HEK293 (cell line): ENCODE measurements around the gene MBOAT7.
A peak's percentile ranks its signal among the peaks of the same experiment; 100 is the strongest.

Experiments
- CTCF ChIA-PET: fragments of 350-600 bp; formaldehyde crosslinking; extraction: SDS; loops from one replicate; lab custom pipeline; 2021; ENCODE audit warnings: antibody characterized with exemption; lab: Yijun Ruan, JAX
- POLR2A ChIA-PET: fragments of 300-600 bp; formaldehyde crosslinking; extraction: SDS; loops from one replicate; lab custom pipeline; 2020; ENCODE audit warnings: antibody characterized with exemption, inconsistent platforms; lab: Yijun Ruan, JAX
- H3K27ac ChIP-seq: fragments of 200-500 bp; sonication (Bioruptor generic); 2 replicates; pipeline ENCODE4 v1.5.1; 2014; ENCODE audit warnings: low read depth, low read length, control low read depth, inconsistent platforms; ENCODE audit errors: extremely low read depth
- H3K36me3 ChIP-seq, 2 experiments: fragments of 200-500 bp in 1 of 2; sonication (Bioruptor generic) in 1 of 2; 1 replicate in 1 of 2; 2 replicates in 1 of 2; pipeline ENCODE4 v1.5.1; 2014 to 2017; ENCODE audit warnings: inconsistent platforms in 2 of 2, low read length in 2 of 2; ENCODE audit not compliant: control insufficient read depth in 2 of 2, insufficient read depth in 1 of 2
- H3K4me1 ChIP-seq: fragments of 200-500 bp; sonication (Bioruptor generic); 2 replicates; pipeline ENCODE4 v1.5.1; 2014; ENCODE audit warnings: mild to moderate bottlenecking, low read length, inconsistent platforms; ENCODE audit not compliant: control insufficient read depth, insufficient read depth
- H3K4me3 ChIP-seq: 2 replicates; pipeline ENCODE4 v1.5.1; 2011; ENCODE audit warnings: low read depth, mild to moderate bottlenecking, control low read depth, low read length, moderate library complexity
- H3K9me3 ChIP-seq: fragments of 200-500 bp; sonication (Bioruptor generic); 2 replicates; pipeline ENCODE4 v1.5.1; 2014; ENCODE audit warnings: low read depth, low read length, inconsistent platforms; ENCODE audit not compliant: control insufficient read depth, insufficient read depth
- HOXC10 ChIP-seq: sonication (generic); formaldehyde crosslinking; IDR thresholded peaks from 2 replicates; pipeline ENCODE4 v1.8.1; 2023; ENCODE audit warnings: mild to moderate bottlenecking, missing genetic modification reagents
- PRDM6 ChIP-seq: fragments of 450-650 bp; formaldehyde crosslinking; IDR thresholded peaks from 2 replicates; pipeline ENCODE4 v1.5.1; 2017; ENCODE audit warnings: missing biosample characterization, missing genetic modification characterization
- TCF7L2 ChIP-seq: IDR thresholded peaks from 2 replicates; pipeline ENCODE4 v1.6.1; 2011; ENCODE audit warnings: low read depth, mild to moderate bottlenecking, inconsistent platforms, low read length, moderate library complexity, borderline replicate concordance
- TRIM28 ChIP-seq: IDR thresholded peaks from 2 replicates; pipeline ENCODE4 v1.6.1; 2011; ENCODE audit warnings: low read length, control low read depth, borderline replicate concordance
- TSHZ1 ChIP-seq: fragments of 450-650 bp; formaldehyde crosslinking; IDR thresholded peaks from 2 replicates; pipeline ENCODE4 v1.5.1; 2016; ENCODE audit warnings: missing biosample characterization, missing genetic modification characterization, borderline replicate concordance
- ZBTB20 ChIP-seq: fragments of 450-650 bp; formaldehyde crosslinking; IDR thresholded peaks from 2 replicates; pipeline ENCODE4 v1.5.1; 2016; ENCODE audit warnings: missing biosample characterization, missing genetic modification characterization
- ZFHX2 ChIP-seq: fragments of 450-650 bp; formaldehyde crosslinking; conservative IDR thresholded peaks from 2 replicates; pipeline ENCODE4 v1.5.1; 2016; ENCODE audit warnings: missing biosample characterization, missing genetic modification characterization
- ZIC2 ChIP-seq: fragments of 450-650 bp; formaldehyde crosslinking; IDR thresholded peaks from 2 replicates; pipeline ENCODE4 v1.5.1; 2016; ENCODE audit warnings: missing biosample characterization, missing genetic modification characterization
- ZNF140 ChIP-seq: fragments of 450-650 bp; formaldehyde crosslinking; IDR thresholded peaks from 2 replicates; pipeline ENCODE4 v1.5.1; 2016; ENCODE audit warnings: missing biosample characterization, missing genetic modification characterization
- ZNF19 ChIP-seq: fragments of 450-650 bp; formaldehyde crosslinking; IDR thresholded peaks from 2 replicates; pipeline ENCODE4; 2016; ENCODE audit warnings: missing biosample characterization, missing genetic modification characterization, low read depth
- ZNF23 ChIP-seq: fragments of 450-650 bp; formaldehyde crosslinking; IDR thresholded peaks from 2 replicates; pipeline ENCODE4 v1.5.1; 2016; ENCODE audit warnings: missing biosample characterization, missing genetic modification characterization, borderline replicate concordance
- ZNF433 ChIP-seq: fragments of 450-650 bp; formaldehyde crosslinking; IDR thresholded peaks from 2 replicates; pipeline ENCODE4 v1.5.1; 2016; ENCODE audit warnings: missing biosample characterization, missing genetic modification characterization, low read depth
- ZNF585B ChIP-seq: fragments of 450-650 bp; formaldehyde crosslinking; IDR thresholded peaks from 2 replicates; pipeline ENCODE4 v1.5.1; 2016; ENCODE audit warnings: missing biosample characterization, missing genetic modification characterization
- TF ChIP-seq, protein P1 (sequence below): fragments of 450-650 bp; formaldehyde crosslinking; IDR thresholded peaks from 2 replicates; pipeline ENCODE4 v1.5.1; 2017; ENCODE audit warnings: missing biosample characterization, missing genetic modification characterization
- TF ChIP-seq, protein P2 (sequence below): fragments of 450-650 bp; formaldehyde crosslinking; IDR thresholded peaks from 2 replicates; pipeline ENCODE4 v1.5.1; 2016; ENCODE audit warnings: missing biosample characterization, missing genetic modification characterization

The MBOAT7 gene

DNA sequence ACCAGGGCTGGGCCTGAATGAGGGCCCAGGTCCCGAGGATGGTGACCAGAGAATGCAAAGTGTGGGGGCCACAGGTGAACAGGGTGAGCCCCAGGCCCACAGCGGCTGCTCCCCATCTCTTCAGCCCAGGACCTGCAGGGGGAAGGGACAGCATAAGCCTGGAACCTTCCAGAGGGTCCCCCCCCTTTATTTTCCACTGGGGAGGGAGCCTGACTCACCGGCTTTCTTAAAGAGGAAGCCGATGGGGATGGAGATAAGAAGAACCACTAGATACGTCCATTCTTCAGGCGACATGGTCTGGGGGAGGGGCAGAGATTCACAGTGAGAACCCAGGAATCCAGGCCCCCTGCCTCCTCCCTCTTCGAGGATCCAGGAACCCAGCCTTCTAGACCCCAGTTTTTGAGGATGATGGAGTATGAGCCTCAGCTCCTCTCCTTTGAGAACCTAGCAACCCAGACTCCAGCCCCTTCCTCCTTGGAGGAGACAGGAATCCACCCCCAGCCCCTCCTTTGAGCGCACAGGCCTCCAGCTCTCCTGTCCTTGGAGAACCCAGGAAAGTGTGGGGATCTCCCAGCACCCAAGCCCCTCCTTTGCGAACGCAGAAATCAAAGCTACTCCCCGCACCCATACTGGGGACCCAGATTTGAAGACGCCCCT, 1.0 kb downstream of the MBOAT7 start:
- Histone ChIP-seq H3K36me3 (peaks cover 10 to 33% of the 10 kb centered on the region in 2 experiments), H3K4me3 (peak overlapping the region; percentile 87), H3K4me1 (peaks cover 14% of the 10 kb centered on the region), H3K27ac (peak overlapping the region; percentile 95; the same call in 1 of the 2 replicates), H3K9me3 (no peaks in the 10 kb centered on the region)
- ChIA-PET CTCF (interaction anchor here (0.6 to 3.2 kb wide), 15 partner anchors 9 to 305 kb away, joined by 3 to 28 read pairs (median 5); partner anchors contain the start of gene TMC4), POLR2A (interaction anchor here (0.7 to 6.4 kb wide), 7 partner anchors 11 to 650 kb away, joined by 3 to 241 read pairs (median 63); partner anchors contain the start of genes CNOT3, LENG1, RPS9 and TMC4)
- TF ChIP-seq, protein P1, sequence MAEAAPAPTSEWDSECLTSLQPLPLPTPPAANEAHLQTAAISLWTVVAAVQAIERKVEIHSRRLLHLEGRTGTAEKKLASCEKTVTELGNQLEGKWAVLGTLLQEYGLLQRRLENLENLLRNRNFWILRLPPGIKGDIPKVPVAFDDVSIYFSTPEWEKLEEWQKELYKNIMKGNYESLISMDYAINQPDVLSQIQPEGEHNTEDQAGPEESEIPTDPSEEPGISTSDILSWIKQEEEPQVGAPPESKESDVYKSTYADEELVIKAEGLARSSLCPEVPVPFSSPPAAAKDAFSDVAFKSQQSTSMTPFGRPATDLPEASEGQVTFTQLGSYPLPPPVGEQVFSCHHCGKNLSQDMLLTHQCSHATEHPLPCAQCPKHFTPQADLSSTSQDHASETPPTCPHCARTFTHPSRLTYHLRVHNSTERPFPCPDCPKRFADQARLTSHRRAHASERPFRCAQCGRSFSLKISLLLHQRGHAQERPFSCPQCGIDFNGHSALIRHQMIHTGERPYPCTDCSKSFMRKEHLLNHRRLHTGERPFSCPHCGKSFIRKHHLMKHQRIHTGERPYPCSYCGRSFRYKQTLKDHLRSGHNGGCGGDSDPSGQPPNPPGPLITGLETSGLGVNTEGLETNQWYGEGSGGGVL (tag by site-specific recombination), result peak; percentile 70
- no peak for TF ChIP-seq TCF7L2
- TF ChIP-seq, all 188 proteins: peak for 1

DNA sequence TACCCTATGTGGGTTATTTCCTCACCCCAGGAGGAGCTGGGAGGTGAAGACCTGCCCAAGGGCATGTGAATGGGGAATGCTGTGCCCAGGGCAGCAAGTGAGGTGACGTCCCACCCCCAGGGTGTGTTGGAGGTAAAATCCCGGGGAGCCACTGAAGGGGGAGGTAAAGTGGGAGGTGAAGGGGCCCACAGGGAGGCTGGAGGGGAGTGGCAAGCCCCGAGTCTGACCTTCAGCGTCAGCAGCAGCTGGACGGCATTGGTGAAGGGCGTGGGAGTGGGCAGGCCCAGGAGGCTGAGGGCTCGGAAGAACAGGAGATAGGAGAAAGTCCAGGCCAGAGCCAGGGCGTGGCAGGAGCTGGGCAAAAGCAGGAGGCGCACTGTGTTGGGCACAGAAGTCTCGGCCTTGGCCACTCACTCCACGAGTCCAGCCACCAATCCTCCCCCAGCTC, 2.4 kb downstream of the MBOAT7 start:
- CTCF ChIA-PET, result interaction anchor here (0.6 to 3.2 kb wide), 3 partner anchors 27 to 242 kb away, joined by 5 to 28 read pairs (median 6); no protein-coding TSS in a partner anchor
- TF ChIP-seq ZFHX2 (tag by site-specific recombination), result 0 out of 2 replicates have a peak, but pooled peaks have one; percentile 12
- peak; percentile 60; the same call in 1 of the 2 replicates for TF ChIP-seq ZIC2 (tag by site-specific recombination)
- TF ChIP-seq ZBTB20 (tag by site-specific recombination), result no peak
- TF ChIP-seq, all 188 proteins: peak for 2
- POLR2A ChIA-PET, result interaction anchor here (0.9 to 6.4 kb wide), 4 partner anchors 14 to 49 kb away, joined by 3 to 63 read pairs (median 6); partner anchors contain the start of genes CNOT3 and RPS9
- H3K27ac ChIP-seq, result no peak overlapping the region
- peaks cover 3 to 28% of the 10 kb centered on the region in 2 experiments; a peak in 2 of 3 replicates for H3K36me3 ChIP-seq
- no peaks in the 10 kb centered on the region for H3K9me3 ChIP-seq
- H3K4me1 ChIP-seq, result peaks cover 11% of the 10 kb centered on the region
- H3K4me3 ChIP-seq, result no peak overlapping the region

- Histone ChIP-seq H3K9me3 (no peaks in the 10 kb centered on the region), H3K4me3 (no peak overlapping the region), H3K27ac (no peak overlapping the region), H3K36me3 (peaks cover 3 to 28% of the 10 kb centered on the region in 2 experiments; a peak in 2 of 3 replicates), H3K4me1 (peaks cover 6% of the 10 kb centered on the region)
- TF ChIP-seq ZNF19 (tag by site-specific recombination) (no peak), HOXC10 (CRISPR knock-in tag) (0 out of 2 replicates have a peak, but pooled peaks have one; percentile 49)
- ChIA-PET CTCF (interaction anchor here (0.6 to 0.8 kb wide), 2 partner anchors 21 to 27 kb away, joined by 3 to 6 read pairs; no protein-coding TSS in a partner anchor), POLR2A (interaction anchor here (0.9 to 6.4 kb wide), 4 partner anchors 14 to 48 kb away, joined by 3 to 63 read pairs (median 6); partner anchors contain the start of genes CNOT3 and RPS9)
Observed at GRCh38 chr19:54186351-54186750, 3.0 kb downstream of the MBOAT7 start.

- no peak overlapping the region for H3K27ac ChIP-seq
- H3K36me3 ChIP-seq, result peaks cover 3 to 46% of the 10 kb centered on the region in 2 experiments; a peak in 2 of 3 replicates
- ChIA-PET CTCF (interaction anchor here (0.6 to 1.2 kb wide), 2 partner anchors 83 to 180 kb away, joined by 3 to 4 read pairs; no protein-coding TSS in a partner anchor), POLR2A (interaction anchor here (2.5 kb wide), 1 partner anchor 10 kb away, joined by 20 read pairs; the partner anchor contains the start of gene TMC4)
- H3K9me3 ChIP-seq, result no peaks in the 10 kb centered on the region
- TF ChIP-seq ZNF23 (tag by site-specific recombination) (no peak), PRDM6 (tag by site-specific recombination) (no peak), TSHZ1 (tag by site-specific recombination) (no peak), ZNF433 (no peak), ZNF140 (tag by site-specific recombination) (no peak), TRIM28 (no peak), ZNF585B (no peak)
- TF ChIP-seq, protein P2, sequence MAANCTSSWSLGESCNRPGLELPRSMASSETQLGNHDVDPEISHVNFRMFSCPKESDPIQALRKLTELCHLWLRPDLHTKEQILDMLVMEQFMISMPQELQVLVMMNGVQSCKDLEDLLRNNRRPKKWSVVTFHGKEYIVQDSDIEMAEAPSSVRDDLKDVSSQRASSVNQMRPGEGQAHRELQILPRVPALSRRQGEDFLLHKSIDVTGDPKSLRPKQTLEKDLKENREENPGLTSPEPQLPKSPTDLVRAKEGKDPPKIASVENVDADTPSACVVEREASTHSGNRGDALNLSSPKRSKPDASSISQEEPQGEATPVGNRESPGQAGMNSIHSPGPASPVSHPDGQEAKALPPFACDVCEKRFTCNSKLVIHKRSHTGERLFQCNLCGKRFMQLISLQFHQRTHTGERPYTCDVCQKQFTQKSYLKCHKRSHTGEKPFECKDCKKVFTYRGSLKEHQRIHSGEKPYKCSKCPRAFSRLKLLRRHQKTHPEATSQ, result no peak
- peaks cover 2% of the 10 kb centered on the region; the same call in 1 of the 2 replicates for H3K4me1 ChIP-seq
- no peak overlapping the region for H3K4me3 ChIP-seq
Observed at GRCh38 chr19:54183431-54183830, 5.9 kb downstream of the MBOAT7 start.
